ENCODE results near the gene AP1AR. TPM values are rescaled to one million over a fixed set of nuclear protein-coding genes. Genes with fewer than 3 reads are reported as not detected.

The AP1AR gene
- total RNA-seq, 3 donors from 2014 or later (not counting 1 experiment from before 2014, with no cell fraction given), result 7.5 to 9.4 (median 7.5) TPM

GRCh38 chr4:112251019-112251643 lies 19.5 kb downstream of the AP1AR start:
- Histone ChIP-seq H3K27ac (ENCODE audit: low read length) (no peak overlapping the region), H3K27me3 (ENCODE audit: control insufficient read depth, insufficient read depth, low read length) (no peaks in the 10 kb centered on the region), H3K36me3 (ENCODE audit: control insufficient read depth, insufficient read depth, low read length) (no peaks in the 10 kb centered on the region), H3K4me1 (ENCODE audit: control insufficient read depth, insufficient read depth, low read length) (no peaks in the 10 kb centered on the region), H3K4me3 (ENCODE audit: low read length) (no peak overlapping the region), H3K9me3 (ENCODE audit: control insufficient read depth, insufficient read depth, low read length) (no peaks in the 10 kb centered on the region)
- H3K36me3 Mint-ChIP-seq, result no peaks in the 10 kb centered on the region
- WGBS (ENCODE audit: insufficient coverage), result 100% methylated on average over 2 of the region's 3 CpGs
- DNase-seq (no peak), ATAC-seq (no peak)
- no peaks in the 10 kb centered on the region for H3K9me3 Mint-ChIP-seq
- intact Hi-C loops (cut with micrococcal nuclease), result no loop called here
- no peak for TF ChIP-seq CTCF (IDR thresholded peaks at IDR 0.05)
- peaks cover 0 to 6% of the 10 kb centered on the region in 2 donors for H3K4me1 Mint-ChIP-seq
- H3K27me3 Mint-ChIP-seq (ENCODE audit: low read depth in 2 of 2), result no peaks in the 10 kb centered on the region
- no peak overlapping the region for H3K27ac Mint-ChIP-seq
- no peak overlapping the region for H3K4me3 Mint-ChIP-seq

DNA sequence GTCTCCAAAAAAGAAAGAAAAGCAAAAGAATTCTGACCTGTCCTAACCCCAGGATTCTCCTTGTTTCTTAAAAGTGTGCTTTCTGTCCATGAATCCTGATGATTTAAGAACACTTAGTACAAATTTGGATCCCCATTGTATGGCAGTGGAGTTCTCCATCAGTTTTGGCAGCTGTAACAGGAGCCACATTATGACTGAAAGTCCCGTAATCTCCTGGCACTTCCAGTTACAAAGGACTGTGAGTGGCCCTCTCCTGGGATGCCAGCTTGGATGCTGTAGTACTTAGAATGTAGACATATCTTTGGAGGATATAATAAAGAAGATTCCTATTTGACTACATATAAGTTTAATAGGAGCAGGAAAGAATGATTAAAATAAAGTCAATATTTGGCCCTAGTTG lies 20.6 kb downstream of the AP1AR start:
- Mint-ChIP-seq H3K27me3 (ENCODE audit: low read depth in 2 of 2) (no peaks in the 10 kb centered on the region), H3K4me3 (no peak overlapping the region), H3K4me1 (peaks cover 0 to 6% of the 10 kb centered on the region in 2 donors), H3K36me3 (no peaks in the 10 kb centered on the region), H3K27ac (no peak overlapping the region), H3K9me3 (no peaks in the 10 kb centered on the region)
- TF ChIP-seq CTCF (IDR thresholded peaks at IDR 0.05), result no peak
- whole genome bisulfite sequencing (ENCODE audit: insufficient coverage), result 94% methylated on average over 1 of the region's 1 CpG
- Histone ChIP-seq H3K9me3 (ENCODE audit: control insufficient read depth, insufficient read depth, low read length) (no peaks in the 10 kb centered on the region), H3K27ac (ENCODE audit: low read length) (no peak overlapping the region), H3K4me3 (ENCODE audit: low read length) (no peak overlapping the region), H3K27me3 (ENCODE audit: control insufficient read depth, insufficient read depth, low read length) (no peaks in the 10 kb centered on the region), H3K4me1 (ENCODE audit: control insufficient read depth, insufficient read depth, low read length) (no peaks in the 10 kb centered on the region), H3K36me3 (ENCODE audit: control insufficient read depth, insufficient read depth, low read length) (no peaks in the 10 kb centered on the region)
- DNase-seq, result no peak
- ATAC-seq, result no peak
- intact Hi-C loops (cut with micrococcal nuclease), result no loop called here

- Mint-ChIP-seq H3K27me3 (ENCODE audit: low read depth in 2 of 2) (no peaks in the 10 kb centered on the region), H3K4me1 (peaks cover 0 to 6% of the 10 kb centered on the region in 2 donors), H3K36me3 (no peaks in the 10 kb centered on the region), H3K27ac (no peak overlapping the region), H3K9me3 (no peaks in the 10 kb centered on the region), H3K4me3 (no peak overlapping the region)
- Histone ChIP-seq H3K27ac (ENCODE audit: low read length) (no peak overlapping the region), H3K36me3 (ENCODE audit: control insufficient read depth, insufficient read depth, low read length) (no peaks in the 10 kb centered on the region), H3K4me3 (ENCODE audit: low read length) (no peak overlapping the region), H3K4me1 (ENCODE audit: control insufficient read depth, insufficient read depth, low read length) (no peaks in the 10 kb centered on the region), H3K9me3 (ENCODE audit: control insufficient read depth, insufficient read depth, low read length) (no peaks in the 10 kb centered on the region), H3K27me3 (ENCODE audit: control insufficient read depth, insufficient read depth, low read length) (no peaks in the 10 kb centered on the region)
- DNase-seq (no peak), ATAC-seq (no peak)
- intact Hi-C loops (cut with micrococcal nuclease), result no loop called here
- no peak for TF ChIP-seq CTCF (IDR thresholded peaks at IDR 0.05)
- no CpG with 5 or more reads among the region's 2 CpGs for whole genome bisulfite sequencing (ENCODE audit: insufficient coverage)
Observed at GRCh38 chr4:112253382-112254000, 21.9 kb downstream of the AP1AR start.

GRCh38 chr4:112257098-112257497 lies 25.5 kb downstream of the AP1AR start:
- Mint-ChIP-seq H3K36me3 (no peaks in the 10 kb centered on the region), H3K9me3 (no peaks in the 10 kb centered on the region), H3K27ac (no peak overlapping the region), H3K4me3 (no peak overlapping the region), H3K4me1 (peaks cover 0 to 6% of the 10 kb centered on the region in 2 donors), H3K27me3 (ENCODE audit: low read depth in 2 of 2) (no peaks in the 10 kb centered on the region)
- intact Hi-C loops (cut with micrococcal nuclease), result no loop called here
- no peaks in the 10 kb centered on the region for H3K4me1 ChIP-seq (ENCODE audit: control insufficient read depth, insufficient read depth, low read length)
- no peak for TF ChIP-seq CTCF (IDR thresholded peaks at IDR 0.05)
- H3K27me3 ChIP-seq (ENCODE audit: control insufficient read depth, insufficient read depth, low read length), result no peaks in the 10 kb centered on the region
- ATAC-seq (no peak), DNase-seq (no peak)
- 96% methylated on average over 2 of the region's 2 CpGs for WGBS (ENCODE audit: insufficient coverage)
- H3K4me3 ChIP-seq (ENCODE audit: low read length), result no peak overlapping the region
- H3K27ac ChIP-seq (ENCODE audit: low read length), result no peak overlapping the region
- H3K36me3 ChIP-seq (ENCODE audit: control insufficient read depth, insufficient read depth, low read length), result no peaks in the 10 kb centered on the region
- no peaks in the 10 kb centered on the region for H3K9me3 ChIP-seq (ENCODE audit: control insufficient read depth, insufficient read depth, low read length)

All from natural killer cell (primary cell).